ENCODE data around the gene FOXJ1. TPM values are rescaled to one million over a fixed set of nuclear protein-coding genes. Genes with fewer than 3 reads are reported as not detected.
A peak's percentile ranks its signal among the peaks of the same experiment; 100 is the strongest.

The FOXJ1 gene
- total RNA-seq, 1 donor from 2014 or later: 2.6 TPM

DNA sequence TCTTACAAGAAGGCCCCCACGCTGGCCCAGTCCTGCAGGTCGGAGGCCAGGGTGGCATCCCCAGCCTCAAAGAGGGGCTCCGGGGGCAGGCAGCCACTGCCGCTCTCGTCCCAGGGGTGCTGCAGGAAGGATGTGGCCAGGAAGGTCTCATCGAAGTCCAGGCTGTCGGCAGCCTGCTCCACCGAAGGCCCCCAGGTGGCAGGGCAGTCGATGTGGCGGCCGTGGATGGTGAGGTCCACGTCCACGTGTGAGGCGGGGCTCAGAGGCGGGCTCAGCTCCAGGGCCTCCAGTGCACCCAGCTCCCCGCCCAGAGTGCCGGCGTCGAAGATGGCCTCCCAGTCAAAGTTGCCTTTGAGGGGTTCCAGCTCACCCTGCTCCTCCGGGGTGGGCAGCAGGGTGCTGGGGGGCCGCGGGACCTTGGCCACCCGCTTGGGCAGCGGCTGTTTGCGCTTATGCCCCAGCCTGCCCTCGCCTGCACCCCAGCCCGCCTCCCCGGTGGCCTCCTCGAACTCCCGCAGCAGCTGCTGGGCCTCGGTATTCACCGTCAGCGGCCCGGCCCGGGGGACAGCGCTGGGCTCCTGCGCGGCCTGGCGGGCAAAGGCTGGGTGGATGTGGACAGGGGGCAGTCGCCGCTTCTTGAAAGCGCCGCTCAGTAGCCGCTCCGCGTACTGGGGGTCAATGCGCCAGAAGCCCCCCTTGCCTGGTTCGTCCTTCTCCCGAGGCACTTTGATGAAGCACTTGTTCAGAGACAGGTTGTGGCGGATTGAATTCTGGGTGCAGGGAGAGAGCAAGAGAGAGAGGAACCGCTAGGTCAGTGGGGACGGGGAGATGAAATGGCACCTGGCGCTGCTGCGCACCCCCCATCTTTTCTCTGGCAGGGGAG is 3.5 kb downstream of the FOXJ1 start:
- no peak for DNase-seq (ENCODE audit: low read depth)
- TF ChIP-seq, protein P1, sequence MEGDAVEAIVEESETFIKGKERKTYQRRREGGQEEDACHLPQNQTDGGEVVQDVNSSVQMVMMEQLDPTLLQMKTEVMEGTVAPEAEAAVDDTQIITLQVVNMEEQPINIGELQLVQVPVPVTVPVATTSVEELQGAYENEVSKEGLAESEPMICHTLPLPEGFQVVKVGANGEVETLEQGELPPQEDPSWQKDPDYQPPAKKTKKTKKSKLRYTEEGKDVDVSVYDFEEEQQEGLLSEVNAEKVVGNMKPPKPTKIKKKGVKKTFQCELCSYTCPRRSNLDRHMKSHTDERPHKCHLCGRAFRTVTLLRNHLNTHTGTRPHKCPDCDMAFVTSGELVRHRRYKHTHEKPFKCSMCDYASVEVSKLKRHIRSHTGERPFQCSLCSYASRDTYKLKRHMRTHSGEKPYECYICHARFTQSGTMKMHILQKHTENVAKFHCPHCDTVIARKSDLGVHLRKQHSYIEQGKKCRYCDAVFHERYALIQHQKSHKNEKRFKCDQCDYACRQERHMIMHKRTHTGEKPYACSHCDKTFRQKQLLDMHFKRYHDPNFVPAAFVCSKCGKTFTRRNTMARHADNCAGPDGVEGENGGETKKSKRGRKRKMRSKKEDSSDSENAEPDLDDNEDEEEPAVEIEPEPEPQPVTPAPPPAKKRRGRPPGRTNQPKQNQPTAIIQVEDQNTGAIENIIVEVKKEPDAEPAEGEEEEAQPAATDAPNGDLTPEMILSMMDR (conservative IDR thresholded peaks at IDR 0.05; ENCODE audit: low read depth, low read length): no peak
- peak overlapping the region; percentile 30 for H3K4me3 ChIP-seq (ENCODE audit: low read depth, low read length)

DNA sequence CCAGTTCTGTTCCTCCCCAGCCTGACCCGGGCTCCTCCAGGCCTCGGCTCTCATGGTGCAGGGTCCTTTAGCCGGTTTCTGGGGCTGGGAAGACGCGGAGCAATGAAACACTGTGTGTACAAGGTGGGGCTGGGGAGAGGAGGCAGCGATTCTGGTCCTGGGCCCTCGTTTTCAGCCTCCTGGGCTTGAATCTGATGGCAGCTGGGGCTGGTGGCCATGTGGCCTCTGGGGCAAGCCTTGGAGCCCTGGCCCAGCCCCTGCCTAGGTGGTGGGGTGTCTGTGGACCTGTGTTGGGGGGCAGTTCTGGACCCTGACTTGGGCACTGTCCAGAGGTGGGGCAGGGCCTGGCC is 4.1 kb downstream of the FOXJ1 start:
- no peak overlapping the region for H3K4me3 ChIP-seq (ENCODE audit: low read depth, low read length)
- TF ChIP-seq, protein P1 (conservative IDR thresholded peaks at IDR 0.05; ENCODE audit: low read depth, low read length): no peak
- DNase-seq (ENCODE audit: low read depth): no peak

DNA sequence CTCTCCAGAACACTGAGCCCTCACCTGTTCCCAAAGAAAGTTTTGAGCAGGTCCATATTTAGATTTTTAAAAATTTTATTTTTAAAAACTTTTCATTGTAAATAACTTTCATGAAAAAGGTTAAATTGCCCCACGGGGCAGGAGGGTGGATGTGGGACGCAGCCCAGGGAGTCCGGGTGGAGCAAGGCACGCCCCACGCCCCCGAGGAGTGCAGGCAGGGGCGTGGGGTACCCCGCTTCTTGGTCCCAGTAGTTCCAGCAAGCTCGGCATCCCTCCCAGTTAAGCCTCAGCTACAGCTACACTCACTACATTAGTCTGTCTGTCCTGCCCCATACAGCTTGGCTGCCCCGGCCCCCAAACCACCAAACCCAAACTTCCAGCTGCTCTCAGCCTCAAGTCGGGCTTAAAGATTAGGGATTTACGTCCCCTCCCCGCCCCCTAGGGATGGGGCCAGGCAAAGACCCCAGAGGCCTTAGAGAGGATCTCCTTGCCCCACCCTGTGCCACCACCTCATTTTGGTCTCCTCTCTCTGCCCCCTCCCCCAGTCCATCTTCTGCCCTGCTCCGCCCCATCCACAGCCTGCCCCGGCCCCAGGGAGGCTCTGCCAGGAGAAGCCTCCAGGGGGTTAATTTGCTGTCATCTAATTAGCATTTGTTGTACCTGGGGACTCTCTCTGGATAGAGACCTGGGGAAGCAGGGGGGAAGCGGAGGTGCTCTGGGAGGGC is 4.6 kb downstream of the FOXJ1 start:
- no peak overlapping the region for H3K4me3 ChIP-seq (ENCODE audit: low read depth, low read length)
- no peak for DNase-seq (ENCODE audit: low read depth)
- TF ChIP-seq, protein P1 (conservative IDR thresholded peaks at IDR 0.05; ENCODE audit: low read depth, low read length): no peak

DNA sequence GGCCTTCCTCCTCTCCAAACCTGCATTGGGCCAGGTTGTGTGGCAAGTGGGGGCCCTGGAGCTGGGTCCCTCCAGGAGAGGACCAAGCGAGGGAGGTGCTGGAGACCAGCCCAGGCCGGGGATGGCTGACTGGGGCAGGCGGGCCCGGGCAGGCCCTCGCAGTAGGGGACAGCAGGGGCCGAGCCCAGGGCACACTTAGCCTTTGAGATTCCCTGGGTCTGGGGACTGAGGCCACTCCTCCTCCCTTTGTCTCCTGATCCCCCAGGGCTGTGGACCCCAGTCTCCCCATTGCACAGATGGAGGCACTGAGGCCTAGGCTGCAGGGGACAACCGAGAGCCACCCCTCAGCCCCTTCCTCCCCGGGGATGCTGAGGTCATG is 5.2 kb downstream of the FOXJ1 start:
- no peak overlapping the region for H3K4me3 ChIP-seq (ENCODE audit: low read depth, low read length)
- DNase-seq (ENCODE audit: low read depth): no peak
- TF ChIP-seq, protein P1 (conservative IDR thresholded peaks at IDR 0.05; ENCODE audit: low read depth, low read length): no peak

DNA sequence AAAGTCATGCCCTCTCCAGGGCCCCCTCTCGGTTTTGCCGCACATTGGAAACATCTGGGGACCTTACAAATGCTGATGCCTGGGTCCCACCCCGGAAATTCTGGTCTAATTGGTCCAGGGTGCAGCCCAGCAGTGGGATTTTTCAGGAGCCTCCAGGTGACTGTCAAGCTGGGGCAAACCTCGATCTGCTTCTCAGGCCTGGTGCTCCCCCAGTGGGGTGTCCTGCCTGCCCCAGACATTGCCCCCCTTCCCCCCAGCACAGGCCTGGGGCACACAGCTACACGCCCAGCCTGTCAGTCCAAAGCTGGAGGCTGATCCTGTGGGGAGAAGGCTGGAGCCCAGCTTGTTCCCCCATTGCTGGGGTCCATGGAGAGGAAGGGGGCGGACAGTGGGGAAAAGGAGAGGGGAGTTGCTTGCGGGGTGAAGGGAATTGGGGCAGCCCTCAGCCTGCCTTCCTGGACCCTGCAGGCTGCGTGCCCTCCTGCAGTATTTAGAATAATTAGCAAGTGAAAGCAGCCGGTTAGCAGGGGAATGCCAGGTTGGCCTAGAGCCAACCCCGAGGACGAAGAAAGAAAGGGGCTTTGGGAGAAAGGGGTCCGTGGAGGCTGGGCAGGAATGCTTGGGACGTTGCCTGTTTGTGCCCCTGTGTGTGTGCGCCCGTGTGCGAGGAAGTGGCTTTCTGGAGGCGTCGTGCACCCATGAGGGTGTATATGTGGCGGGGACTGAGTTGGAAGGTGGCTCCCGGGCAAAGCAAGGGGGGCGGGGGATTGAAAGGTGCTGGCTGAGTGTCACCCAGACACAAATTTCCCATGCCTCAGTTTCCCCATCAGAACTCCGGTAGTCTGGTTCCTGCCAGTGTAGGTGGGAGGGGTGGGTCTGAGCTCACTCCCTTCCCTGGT is 5.9 kb downstream of the FOXJ1 start:
- DNase-seq (ENCODE audit: low read depth): no peak
- TF ChIP-seq, protein P1 (conservative IDR thresholded peaks at IDR 0.05; ENCODE audit: low read depth, low read length): no peak
- no peak overlapping the region for H3K4me3 ChIP-seq (ENCODE audit: low read depth, low read length)

DNA sequence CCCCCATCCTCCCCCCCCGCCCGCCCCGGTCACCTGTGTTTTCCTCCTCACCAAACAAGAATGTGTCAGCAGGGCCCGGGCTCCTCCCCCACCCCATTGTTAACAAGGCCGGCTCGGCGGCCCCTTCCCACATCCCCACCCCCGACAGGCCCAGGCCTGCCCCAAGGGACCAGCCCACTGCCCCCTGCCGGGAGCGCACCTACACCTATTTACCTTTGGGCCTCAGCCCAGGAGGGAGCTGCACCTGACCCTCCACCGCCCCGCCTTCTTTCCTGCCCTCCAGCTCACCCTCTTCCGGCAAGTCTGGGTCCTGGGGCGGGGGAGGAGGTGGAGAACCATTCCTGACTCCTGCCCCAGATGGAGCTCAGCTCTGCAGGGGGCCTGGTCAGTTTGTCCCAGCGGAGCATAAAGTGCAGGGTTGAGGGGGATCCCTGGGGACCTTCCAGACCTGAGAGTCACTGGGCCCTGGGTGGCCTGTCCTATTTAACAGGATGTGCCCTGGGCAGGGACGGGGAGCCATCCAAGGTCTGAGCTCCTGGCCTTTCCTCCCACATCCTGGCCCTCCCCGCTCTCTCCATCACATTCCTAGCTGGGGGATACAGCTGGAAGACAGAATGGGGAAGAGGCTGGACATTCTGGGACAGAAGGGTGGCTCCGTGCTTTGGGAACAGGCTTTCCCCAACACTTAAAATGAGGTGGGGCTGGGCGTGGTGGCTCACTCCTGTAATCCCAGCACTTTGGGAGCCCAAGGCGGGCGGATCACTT is 8.3 kb downstream of the FOXJ1 start:
- DNase-seq (ENCODE audit: low read depth): no peak
- TF ChIP-seq, protein P1 (conservative IDR thresholded peaks at IDR 0.05; ENCODE audit: low read depth, low read length): peak; percentile 3
- H3K4me3 ChIP-seq (ENCODE audit: low read depth, low read length): no peak overlapping the region

Measured in epithelial cell of proximal tubule (primary cell).